ENCODE data around the gene RIGI.

Gene RIGI

GRCh38 chr9:32523910-32524309 is 2.1 kb downstream of the RIGI start:
- POLR2A ChIA-PET = no interaction called here
- TF ChIP-seq SUZ12 (IDR thresholded peaks at IDR 0.05) = no peak
- TF ChIP-seq NFRKB (IDR thresholded peaks at IDR 0.05) = no peak
- TF ChIP-seq PKNOX1 (IDR thresholded peaks at IDR 0.05) = no peak
- no peak for TF ChIP-seq FOXA1 (IDR thresholded peaks at IDR 0.05)
- CTCF ChIA-PET = no interaction called here
- DNase-seq (ENCODE audit: extremely low spot score) = no peak

- ChIA-PET CTCF (no interaction called here), POLR2A (no interaction called here)
- TF ChIP-seq FOXM1 (IDR thresholded peaks at IDR 0.05; ENCODE audit: borderline replicate concordance) (no peak), ELF4 (IDR thresholded peaks at IDR 0.05) (no peak), ARNT (IDR thresholded peaks at IDR 0.05) (no peak), SP1 (IDR thresholded peaks at IDR 0.05) (no peak), NFRKB (IDR thresholded peaks at IDR 0.05) (no peak), L3MBTL2 (conservative IDR thresholded peaks at IDR 0.05) (no peak), FOXK2 (IDR thresholded peaks at IDR 0.05) (no peak), HDGF (IDR thresholded peaks at IDR 0.05; ENCODE audit: borderline replicate concordance) (no peak), BHLHE40 (IDR thresholded peaks at IDR 0.05; ENCODE audit: borderline replicate concordance) (no peak), TARDBP (IDR thresholded peaks at IDR 0.05) (no peak), ZNF384 (IDR thresholded peaks at IDR 0.05) (no peak)
- DNase-seq (ENCODE audit: extremely low spot score) = no peak
These were observed 7.7 kb downstream of the RIGI start for GRCh38 chr9:32518276-32518675.

- POLR2A ChIA-PET = no interaction called here
- DNase-seq (ENCODE audit: extremely low spot score) = no peak
- CTCF ChIA-PET = interaction anchor here (0.6 kb wide), 1 partner anchor 10 kb away, joined by 6 read pairs; the partner anchor contains the start of gene RIGI
- no peak for TF ChIP-seq ZNF384 (IDR thresholded peaks at IDR 0.05)
- no peak for TF ChIP-seq L3MBTL2 (conservative IDR thresholded peaks at IDR 0.05)
- no peak for TF ChIP-seq ELF4 (IDR thresholded peaks at IDR 0.05)
- no peak for TF ChIP-seq BHLHE40 (IDR thresholded peaks at IDR 0.05; ENCODE audit: borderline replicate concordance)
- TF ChIP-seq CTBP1 (IDR thresholded peaks at IDR 0.05; ENCODE audit: borderline replicate concordance) = no peak
- TF ChIP-seq FOXM1 (IDR thresholded peaks at IDR 0.05; ENCODE audit: borderline replicate concordance) = no peak
- TF ChIP-seq NFRKB (IDR thresholded peaks at IDR 0.05) = no peak
- no peak for TF ChIP-seq HDGF (IDR thresholded peaks at IDR 0.05; ENCODE audit: borderline replicate concordance)
- no peak for TF ChIP-seq ARNT (IDR thresholded peaks at IDR 0.05)
- no peak for TF ChIP-seq SP1 (IDR thresholded peaks at IDR 0.05)
- no peak for TF ChIP-seq PKNOX1 (IDR thresholded peaks at IDR 0.05)
- TF ChIP-seq TARDBP (IDR thresholded peaks at IDR 0.05) = no peak
- no peak for TF ChIP-seq LEF1 (IDR thresholded peaks at IDR 0.05; ENCODE audit: borderline replicate concordance)
- no peak for TF ChIP-seq FOXA1 (IDR thresholded peaks at IDR 0.05)
- no peak for TF ChIP-seq SUZ12 (IDR thresholded peaks at IDR 0.05)
- no peak for TF ChIP-seq FOXK2 (IDR thresholded peaks at IDR 0.05)
These were observed 9.8 kb downstream of the RIGI start for GRCh38 chr9:32516241-32516640.

- no peak for DNase-seq (ENCODE audit: extremely low spot score)
- POLR2A ChIA-PET = interaction anchor here (1.7 kb wide), 1 partner anchor 42 kb away, joined by 3 read pairs; no protein-coding TSS in a partner anchor
- CTCF ChIA-PET = no interaction called here
- TF ChIP-seq FOXK2 (IDR thresholded peaks at IDR 0.05) = no peak
- no peak for TF ChIP-seq BHLHE40 (IDR thresholded peaks at IDR 0.05; ENCODE audit: borderline replicate concordance)
- no peak for TF ChIP-seq HDGF (IDR thresholded peaks at IDR 0.05; ENCODE audit: borderline replicate concordance)
- no peak for TF ChIP-seq ARNT (IDR thresholded peaks at IDR 0.05)
- TF ChIP-seq FOXA1 (IDR thresholded peaks at IDR 0.05) = no peak
- no peak for TF ChIP-seq CTBP1 (IDR thresholded peaks at IDR 0.05; ENCODE audit: borderline replicate concordance)
- TF ChIP-seq ELF4 (IDR thresholded peaks at IDR 0.05) = no peak
These were observed 17.3 kb downstream of the RIGI start for GRCh38 chr9:32508728-32509127.

GRCh38 chr9:32503008-32503407 is 23.0 kb downstream of the RIGI start:
- TF ChIP-seq FOXK2 (IDR thresholded peaks at IDR 0.05) = no peak
- TF ChIP-seq NFRKB (IDR thresholded peaks at IDR 0.05) = no peak
- TF ChIP-seq HDGF (IDR thresholded peaks at IDR 0.05; ENCODE audit: borderline replicate concordance) = no peak
- TF ChIP-seq SP1 (IDR thresholded peaks at IDR 0.05) = no peak
- TF ChIP-seq LEF1 (IDR thresholded peaks at IDR 0.05; ENCODE audit: borderline replicate concordance) = no peak
- no peak for TF ChIP-seq L3MBTL2 (conservative IDR thresholded peaks at IDR 0.05)
- no peak for TF ChIP-seq FOXA1 (IDR thresholded peaks at IDR 0.05)
- TF ChIP-seq ZNF384 (IDR thresholded peaks at IDR 0.05) = no peak
- no peak for TF ChIP-seq TARDBP (IDR thresholded peaks at IDR 0.05)
- no peak for TF ChIP-seq ARNT (IDR thresholded peaks at IDR 0.05)
- no peak for TF ChIP-seq SUZ12 (IDR thresholded peaks at IDR 0.05)
- TF ChIP-seq FOXM1 (IDR thresholded peaks at IDR 0.05; ENCODE audit: borderline replicate concordance) = no peak
- TF ChIP-seq CTBP1 (IDR thresholded peaks at IDR 0.05; ENCODE audit: borderline replicate concordance) = no peak
- CTCF ChIA-PET = no interaction called here
- no peak for DNase-seq (ENCODE audit: extremely low spot score)
- POLR2A ChIA-PET = no interaction called here

GRCh38 chr9:32502464-32502863 is 23.5 kb downstream of the RIGI start:
- DNase-seq (ENCODE audit: extremely low spot score) = no peak
- CTCF ChIA-PET = no interaction called here
- TF ChIP-seq ARNT (IDR thresholded peaks at IDR 0.05) (no peak), NFRKB (IDR thresholded peaks at IDR 0.05) (no peak), TARDBP (IDR thresholded peaks at IDR 0.05) (no peak), ZNF384 (IDR thresholded peaks at IDR 0.05) (no peak), FOXK2 (IDR thresholded peaks at IDR 0.05) (no peak), FOXM1 (IDR thresholded peaks at IDR 0.05; ENCODE audit: borderline replicate concordance) (no peak)
- POLR2A ChIA-PET = no interaction called here

- TF ChIP-seq PKNOX1 (IDR thresholded peaks at IDR 0.05) = no peak
- no peak for TF ChIP-seq ARNT (IDR thresholded peaks at IDR 0.05)
- ChIA-PET POLR2A (no interaction called here), CTCF (no interaction called here)
- no peak for DNase-seq (ENCODE audit: extremely low spot score)
These were observed 24.1 kb downstream of the RIGI start for GRCh38 chr9:32501868-32502267.

All from HEK293T (cell line).